ENCODE measurements around the gene PLSCR3.

The PLSCR3 gene

GRCh38 chr17:7439462-7440112, 45.3 kb upstream of the PLSCR3 start, which contains the start of gene FGF11:
Gene FGF11 (plus strand): TSS chr17:7439512. CDS start chr17:7439621, 109 bp downstream.
- no peak for DNase-seq (ENCODE audit: low spot score)
- no peak for TF ChIP-seq CTCF (IDR thresholded peaks at IDR 0.05; ENCODE audit: extremely low read depth, missing control alignments)

GRCh38 chr17:7438656-7439460, 44.5 kb upstream of the PLSCR3 start:
- TF ChIP-seq CTCF (IDR thresholded peaks at IDR 0.05; ENCODE audit: extremely low read depth, missing control alignments) = no peak
- no peak for DNase-seq (ENCODE audit: low spot score)

GRCh38 chr17:7437950-7438614, 43.8 kb upstream of the PLSCR3 start:
- TF ChIP-seq CTCF (IDR thresholded peaks at IDR 0.05; ENCODE audit: extremely low read depth, missing control alignments) = peak; percentile 6
- peak; percentile 69 for DNase-seq (ENCODE audit: low spot score)

GRCh38 chr17:7437369-7437863, 43.1 kb upstream of the PLSCR3 start:
- no peak for DNase-seq (ENCODE audit: low spot score)
- TF ChIP-seq CTCF (IDR thresholded peaks at IDR 0.05; ENCODE audit: extremely low read depth, missing control alignments) = no peak

DNA sequence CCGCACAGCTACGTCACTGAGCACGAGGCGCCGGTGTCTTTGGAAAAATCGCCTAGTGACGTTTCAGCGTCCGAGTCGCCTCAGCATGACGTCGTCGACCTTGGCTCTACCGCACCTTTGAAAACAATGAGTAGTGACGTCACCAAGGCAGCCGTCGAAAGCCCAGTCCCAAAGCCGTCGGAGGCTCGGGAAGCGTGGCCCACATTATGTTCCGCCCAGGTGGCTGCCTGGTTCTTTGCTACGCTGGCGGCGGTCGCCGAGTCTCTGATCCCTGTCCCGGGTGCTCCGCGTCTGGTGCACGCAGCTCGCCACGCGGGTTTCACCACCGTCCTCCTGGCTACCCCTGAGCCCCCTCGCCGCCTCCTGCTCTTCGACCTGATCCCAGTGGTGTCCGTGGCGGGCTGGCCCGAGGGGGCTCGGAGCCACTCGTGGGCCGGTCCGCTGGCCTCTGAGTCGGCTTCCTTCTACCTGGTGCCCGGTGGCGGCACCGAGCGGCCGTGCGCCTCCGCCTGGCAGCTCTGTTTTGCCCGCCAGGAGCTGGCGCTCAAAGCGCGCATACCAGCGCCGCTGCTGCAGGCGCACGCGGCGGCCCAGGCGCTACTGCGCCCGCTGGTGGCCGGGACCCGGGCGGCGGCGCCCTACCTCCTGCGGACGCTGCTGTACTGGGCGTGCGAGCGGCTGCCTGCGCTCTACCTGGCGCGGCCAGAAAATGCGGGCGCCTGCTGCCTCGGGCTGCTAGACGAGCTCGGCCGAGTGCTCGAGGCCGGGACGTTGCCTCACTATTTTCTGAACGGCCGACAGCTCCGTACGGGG, 42.4 kb upstream of the PLSCR3 start:
- TF ChIP-seq CTCF (IDR thresholded peaks at IDR 0.05; ENCODE audit: extremely low read depth, missing control alignments) = peak; percentile 84
- peak; percentile 86 for DNase-seq (ENCODE audit: low spot score)

DNA sequence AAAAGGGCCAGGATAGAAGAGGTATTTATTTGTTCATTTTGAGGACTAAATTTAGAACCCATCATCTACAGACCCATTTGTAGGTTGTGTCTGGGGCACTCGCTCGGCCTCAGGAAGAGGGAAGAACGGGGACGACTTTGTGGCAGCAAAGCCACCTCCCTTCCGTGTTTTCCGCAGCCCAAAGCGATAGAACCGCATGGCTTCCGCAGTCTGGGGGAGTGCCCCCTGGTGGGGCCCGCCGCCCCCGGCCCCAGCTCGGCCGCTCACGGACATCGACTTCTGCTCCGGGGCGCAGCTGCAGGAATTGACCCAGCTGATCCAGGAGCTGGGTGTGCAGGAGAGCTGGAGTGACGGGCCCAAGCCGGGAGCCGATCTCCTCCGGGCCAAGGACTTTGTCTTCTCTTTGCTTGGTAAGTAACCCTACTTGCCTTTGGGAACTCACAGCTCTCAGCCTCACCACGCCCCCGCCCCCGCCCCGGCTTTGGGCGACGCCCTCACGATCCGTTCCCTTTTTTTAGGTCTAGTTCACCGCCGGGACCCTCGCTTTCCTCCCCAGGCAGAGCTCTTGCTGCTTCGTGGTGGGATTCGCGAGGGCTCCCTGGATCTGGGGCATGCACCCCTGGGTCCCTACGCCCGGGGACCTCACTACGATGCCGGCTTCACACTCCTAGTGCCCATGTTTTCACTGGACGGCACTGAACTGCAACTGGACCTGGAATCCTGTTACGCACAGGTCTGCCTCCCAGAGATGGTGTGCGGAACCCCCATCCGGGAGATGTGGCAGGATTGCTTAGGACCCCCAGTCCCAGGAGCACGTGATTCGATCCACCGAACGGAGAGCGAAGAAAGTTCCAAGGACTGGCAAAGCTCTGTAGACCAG, 41.6 kb upstream of the PLSCR3 start:
- no peak for TF ChIP-seq CTCF (IDR thresholded peaks at IDR 0.05; ENCODE audit: extremely low read depth, missing control alignments)
- peak; percentile 73 for DNase-seq (ENCODE audit: low spot score)
